ENCODE data around the gene INPP5K. TPM values are rescaled to one million over a fixed set of nuclear protein-coding genes. Genes with fewer than 3 reads are reported as not detected.

INPP5K gene
- total RNA-seq (2022; extraction: Qiagen RNA extraction), result 24.1 to 28.0 TPM (median 26.6 TPM) in 5 replicates

DNA sequence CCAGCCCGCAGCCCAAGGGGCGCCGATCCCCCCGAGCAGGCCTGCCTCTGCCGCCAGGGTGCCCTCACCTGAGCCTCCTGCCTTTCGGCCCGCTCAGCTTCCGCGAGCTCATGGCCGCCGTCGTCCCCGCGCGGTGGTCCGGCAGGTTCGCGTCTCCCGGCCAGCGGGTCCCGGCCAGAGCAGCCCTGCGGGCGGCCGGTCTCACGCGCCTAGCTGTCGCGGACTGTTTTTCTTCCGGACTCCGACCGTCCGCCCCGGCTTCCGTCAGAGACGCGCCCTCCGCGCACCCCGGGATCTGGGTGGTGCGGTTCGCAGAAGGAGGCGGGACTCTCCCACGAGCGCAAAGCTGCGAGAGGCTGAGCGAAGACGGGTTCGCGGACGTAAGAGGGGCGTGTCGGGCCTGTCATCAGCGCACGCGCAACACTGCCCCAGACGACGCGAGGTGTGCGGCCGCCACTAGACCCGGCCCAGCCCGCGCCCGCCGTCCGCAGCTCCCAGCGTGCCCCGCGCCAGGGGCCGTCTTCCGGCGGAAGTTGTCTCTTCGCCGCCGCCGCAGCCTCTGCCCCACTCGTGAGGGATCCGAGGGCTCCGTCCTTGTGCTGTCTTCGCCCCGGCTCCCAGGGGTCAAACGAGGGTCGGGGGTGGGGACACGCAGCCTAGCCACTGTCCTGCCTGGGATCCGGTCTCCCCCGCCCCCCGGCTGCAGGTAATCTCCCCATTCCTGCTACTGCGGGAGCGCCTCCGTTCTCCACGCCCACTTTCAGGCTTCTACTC lies at the start of gene INPP5K:
TSS of gene INPP5K (minus strand) at position 225 of the 774 bp plus-strand sequence. CDS start at position 112, 113 bp downstream.

DNA sequence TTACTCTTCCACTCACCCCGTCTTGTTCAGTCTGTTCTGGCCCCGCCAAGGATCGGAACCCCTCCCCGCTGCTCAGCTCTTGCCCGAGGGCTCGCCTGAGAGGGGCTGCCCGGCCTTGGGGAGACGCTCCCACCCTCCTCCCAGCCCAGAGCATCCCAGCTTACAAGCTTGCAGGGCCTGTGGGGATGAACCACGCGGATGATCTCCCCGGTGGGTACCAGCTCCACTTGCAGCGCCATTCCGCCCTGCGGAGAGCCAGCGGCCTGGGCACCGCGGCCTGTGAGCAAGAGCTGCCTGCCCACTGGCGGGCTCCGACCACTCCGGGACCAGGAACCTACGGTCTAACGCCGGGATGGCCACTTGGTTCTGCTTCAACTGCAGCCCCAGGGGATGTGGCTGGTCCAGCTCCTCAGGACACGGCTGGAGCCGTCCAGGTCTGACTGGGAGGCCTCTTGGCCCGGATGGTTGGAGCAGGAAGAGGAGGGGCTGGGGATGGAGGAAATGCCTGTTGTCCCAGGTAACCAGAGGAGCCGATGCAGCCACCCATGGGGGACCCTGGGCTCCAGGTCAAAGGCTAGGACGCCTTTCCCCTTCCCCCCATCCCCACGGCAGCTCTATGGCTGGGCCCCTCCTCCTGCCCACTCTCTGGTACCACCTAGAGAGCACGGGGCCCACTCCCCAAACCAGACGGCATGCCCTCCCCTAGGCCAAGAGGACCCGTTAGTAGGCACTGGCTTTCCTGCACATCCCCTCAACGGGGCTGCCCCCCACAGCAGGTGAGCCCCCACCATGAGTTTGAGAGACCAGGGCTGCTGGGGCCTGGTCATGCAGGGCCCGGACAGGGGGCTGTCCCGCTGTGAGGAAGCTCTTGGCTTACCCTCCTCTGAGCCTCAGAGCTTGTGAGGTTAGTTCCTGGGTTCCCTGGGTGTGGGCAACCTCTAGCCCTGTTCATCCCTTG lies 23.9 kb downstream of the INPP5K start, which contains the start of gene MYO1C:
TSS of gene MYO1C (minus strand) at position 438 of the 958 bp plus-strand sequence. CDS start at position 239, 199 bp downstream.

DNA sequence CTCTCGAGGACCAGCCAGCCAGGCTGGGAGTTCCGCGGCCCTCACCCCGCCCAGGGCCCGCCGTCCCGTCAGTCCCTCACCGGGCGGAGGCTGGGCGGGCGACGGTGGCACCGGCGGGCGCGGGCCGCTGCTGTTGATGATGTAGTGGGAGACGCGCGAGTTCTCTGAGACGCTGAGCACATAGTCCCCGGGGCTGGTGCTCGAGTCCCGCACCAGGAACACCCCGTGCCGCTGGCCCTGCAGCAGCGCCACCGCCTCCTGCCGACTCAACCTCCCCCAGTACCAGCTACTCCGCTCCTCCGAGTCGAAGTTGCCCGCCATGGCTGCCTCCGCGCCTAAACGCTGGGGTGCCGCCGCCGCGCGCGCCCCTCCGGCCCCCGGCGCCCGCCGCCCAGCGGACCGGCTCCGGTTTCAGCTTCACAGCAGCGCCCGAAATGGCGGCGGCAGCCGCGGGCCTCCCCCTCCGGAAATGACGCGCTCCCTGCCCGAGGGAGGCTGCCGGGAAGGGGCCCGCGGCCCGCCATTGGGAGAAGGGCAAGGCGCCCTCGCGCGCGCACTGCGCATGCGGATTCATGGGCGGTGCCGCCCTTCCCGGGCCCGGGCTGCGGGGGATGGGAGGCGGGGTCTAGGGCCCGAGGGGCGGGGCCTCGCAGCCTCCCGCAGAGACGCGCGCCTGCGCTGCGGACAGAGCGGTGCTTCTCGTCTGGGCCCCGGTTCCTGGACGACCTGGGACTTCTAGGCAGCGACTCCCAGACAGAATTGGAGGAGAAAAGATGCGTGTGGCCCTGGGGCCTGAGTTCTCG lies 60.4 kb downstream of the INPP5K start, which contains the start of gene CRK:
TSS of gene CRK (minus strand) at position 436 of the 803 bp plus-strand sequence. CDS start at position 321, 115 bp downstream.

Other genes with a start within 250 kb of the INPP5K start
- not detected in 5 replicates for gene BHLHA9, start 246.2 kb downstream of the INPP5K start, total RNA-seq (2022; extraction: Qiagen RNA extraction)
- gene TRARG1, start 236.9 kb downstream of the INPP5K start, total RNA-seq (2022; extraction: Qiagen RNA extraction), result not detected in 5 replicates
- gene YWHAE, start 116.4 kb downstream of the INPP5K start, total RNA-seq (2022; extraction: Qiagen RNA extraction), result 632 to 1,159 TPM (median 671 TPM) in 5 replicates
- 88.1 to 108 TPM (median 99.7 TPM) in 5 replicates for gene CRK, start 60.4 kb downstream of the INPP5K start, total RNA-seq (2022; extraction: Qiagen RNA extraction)
- 96.3 to 150 TPM (median 146 TPM) in 5 replicates for gene MYO1C, start 23.9 kb downstream of the INPP5K start, total RNA-seq (2022; extraction: Qiagen RNA extraction)
- 68.4 to 80.3 TPM (median 74.6 TPM) in 5 replicates for gene PITPNA, start 46.2 kb upstream of the INPP5K start, total RNA-seq (2022; extraction: Qiagen RNA extraction)
- 4.1 to 6.5 TPM (median 5.4 TPM) in 5 replicates for gene SLC43A2, start 112.2 kb upstream of the INPP5K start, total RNA-seq (2022; extraction: Qiagen RNA extraction)
- 0.14 to 0.29 TPM (median 0.21 TPM) in 5 replicates for gene SCARF1, start 129.1 kb upstream of the INPP5K start, total RNA-seq (2022; extraction: Qiagen RNA extraction)
- 12.3 to 16.3 TPM (median 15.4 TPM) in 5 replicates for gene RILP, start 133.3 kb upstream of the INPP5K start, total RNA-seq (2022; extraction: Qiagen RNA extraction)
- 255 to 267 TPM (median 262 TPM) in 5 replicates for gene PRPF8, start 168.3 kb upstream of the INPP5K start, total RNA-seq (2022; extraction: Qiagen RNA extraction)
- gene TLCD2, start 193.8 kb upstream of the INPP5K start, total RNA-seq (2022; extraction: Qiagen RNA extraction), result 1.5 to 2.8 TPM (median 2.2 TPM) in 5 replicates
- gene WDR81, start 208.1 kb upstream of the INPP5K start, total RNA-seq (2022; extraction: Qiagen RNA extraction), result 20.2 to 32.5 TPM (median 29.9 TPM) in 5 replicates
- 3.8 to 4.6 TPM (median 4.2 TPM) in 5 replicates for gene SERPINF2, start 226.3 kb upstream of the INPP5K start, total RNA-seq (2022; extraction: Qiagen RNA extraction)
- 1.5 to 2.7 TPM (median 2.5 TPM) in 5 replicates for gene SERPINF1, start 245.4 kb upstream of the INPP5K start, total RNA-seq (2022; extraction: Qiagen RNA extraction)

Data from A549 treated with dexamethasone at 1 μM for 4 hours (cell line).